GM21619 (cell line): ENCODE data around the gene SF3B2.
"Not testable (repeated sequence)": the region's sequence is repeated elsewhere in the genome, so short reads cannot be mapped to it uniquely, and the experiment has no call there.

Experiments
- ATAC-seq: cut with Tn5 transposase; IDR thresholded peaks from one replicate; pipeline ENCODE4 v1.9.1; 2021; ENCODE audit not compliant: unreplicated experiment

Gene SF3B2

GRCh38 chr11:66072518-66072917 lies 20.4 kb downstream of the SF3B2 start:
- no peak for ATAC-seq

DNA sequence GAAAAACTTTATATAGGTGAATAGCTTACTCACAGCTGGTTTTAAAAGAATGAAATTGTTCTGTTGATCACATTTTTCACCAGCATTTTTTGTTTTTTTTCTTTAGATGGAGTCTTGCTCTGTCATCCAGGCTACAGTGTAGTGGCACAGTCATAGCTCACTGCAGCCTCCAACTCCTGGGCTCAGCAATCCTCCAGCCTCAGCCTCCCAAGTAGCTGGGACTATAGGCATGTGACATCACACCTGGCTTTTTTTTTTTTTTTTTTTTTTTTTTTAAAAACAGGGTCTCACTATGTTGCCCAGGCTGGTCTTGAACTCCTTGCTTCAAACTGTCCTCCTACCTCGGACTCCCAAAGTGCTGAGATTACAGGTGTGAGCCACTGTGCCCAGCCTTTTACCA lies 21.5 kb downstream of the SF3B2 start:
- no peak for ATAC-seq

DNA sequence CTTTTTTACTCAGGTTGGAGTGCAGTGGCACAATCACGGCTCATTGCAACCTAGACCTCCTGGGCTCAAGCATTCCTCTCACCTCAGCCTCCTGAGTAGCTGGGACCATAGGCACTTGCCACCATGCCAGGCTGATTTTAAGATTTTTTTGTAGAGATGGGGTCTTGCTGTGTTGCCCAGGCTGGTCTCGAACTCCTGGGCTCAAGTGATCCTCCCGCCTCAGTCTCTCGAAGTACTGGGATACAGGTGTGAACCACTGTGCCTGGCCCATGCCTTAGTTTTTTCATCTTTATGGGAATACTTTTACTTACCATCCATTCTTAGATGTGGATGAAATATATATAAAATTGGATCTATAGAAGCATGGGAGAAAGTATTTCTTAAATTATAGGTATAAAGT lies 23.1 kb downstream of the SF3B2 start:
- ATAC-seq, result no peak

DNA sequence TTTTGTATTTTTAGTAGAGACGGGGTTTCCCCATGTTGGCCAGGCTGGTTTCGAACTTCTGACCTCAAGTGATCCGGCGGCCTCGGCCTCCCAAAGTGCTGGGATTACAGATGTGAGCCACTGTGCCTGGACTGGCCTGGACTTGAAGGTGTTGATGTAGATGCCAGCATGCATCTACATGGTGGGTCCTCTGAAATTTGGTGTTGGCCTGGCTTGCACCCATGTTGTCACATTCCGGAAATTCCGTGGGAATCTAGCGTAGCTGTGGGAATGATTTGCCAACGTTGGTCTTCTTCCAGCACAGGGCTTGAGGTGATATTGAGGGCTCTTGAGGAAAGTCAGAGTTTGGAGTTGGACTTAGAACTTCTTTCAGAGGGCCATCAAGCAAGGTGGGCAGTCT lies 24.4 kb downstream of the SF3B2 start:
- no peak for ATAC-seq

DNA sequence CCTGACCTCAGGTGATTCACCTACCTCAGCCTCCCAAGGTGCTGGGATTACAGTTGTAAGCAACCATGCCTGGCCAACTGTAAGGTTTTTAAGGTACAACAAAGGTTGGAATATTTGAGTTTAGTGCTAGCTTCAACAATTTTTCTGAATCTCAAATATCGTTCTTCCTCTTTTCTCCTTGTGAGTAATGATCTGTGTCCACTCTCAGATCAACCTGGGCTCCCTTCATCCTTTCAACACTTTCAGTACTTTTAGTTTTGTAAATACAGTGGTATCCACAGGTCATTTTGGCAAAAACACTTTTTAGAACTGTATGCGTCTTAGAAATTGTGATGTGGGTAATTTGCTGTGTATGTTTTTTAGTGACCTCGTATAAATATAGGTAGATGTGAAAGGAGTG lies 25.8 kb downstream of the SF3B2 start:
- ATAC-seq, result no peak

- ATAC-seq, result not testable (repeated sequence)
These were observed 26.8 kb downstream of the SF3B2 start for GRCh38 chr11:66078949-66079348.

- ATAC-seq, result no peak
These were observed 28.1 kb downstream of the SF3B2 start for GRCh38 chr11:66080055-66080817.

GRCh38 chr11:66081505-66081904 lies 29.3 kb downstream of the SF3B2 start:
- ATAC-seq, result peak; percentile 56

DNA sequence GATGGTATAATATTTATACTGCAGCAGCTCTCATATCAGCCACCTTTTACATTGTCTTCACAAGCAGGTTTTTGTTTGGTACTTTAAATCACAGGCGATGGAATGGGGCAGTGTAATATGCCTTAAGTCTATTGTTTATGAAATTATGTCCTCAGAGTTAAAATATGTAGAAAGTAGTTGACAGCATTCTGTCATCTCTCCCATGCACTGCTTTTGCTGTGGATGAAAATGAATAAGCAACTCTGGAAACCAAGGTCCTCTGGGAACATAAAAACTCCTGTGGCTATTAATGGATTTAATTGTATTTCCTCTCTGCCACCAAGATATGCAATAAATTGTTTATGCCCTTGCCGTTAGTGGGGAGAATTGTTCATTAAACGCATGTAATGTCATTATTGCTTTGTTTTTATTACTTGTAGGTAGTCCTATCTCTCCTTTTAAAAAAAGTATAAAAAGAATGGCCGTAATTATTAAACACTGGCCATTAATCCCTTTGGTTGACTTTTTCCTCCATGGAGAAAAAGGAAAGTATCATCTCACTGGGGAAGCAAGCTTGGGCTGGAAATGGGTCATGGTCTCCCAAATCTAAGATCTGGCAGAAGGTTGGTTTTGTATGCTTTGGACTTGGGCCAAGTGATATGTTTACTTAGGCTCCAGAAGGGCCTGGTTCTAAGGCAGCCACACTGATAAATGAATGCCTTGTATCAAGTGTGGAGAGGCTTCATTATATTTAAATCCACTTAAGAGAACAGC lies 31.0 kb downstream of the SF3B2 start:
- no peak for ATAC-seq

GRCh38 chr11:66083767-66084166 lies 31.6 kb downstream of the SF3B2 start:
- ATAC-seq, result no peak

DNA sequence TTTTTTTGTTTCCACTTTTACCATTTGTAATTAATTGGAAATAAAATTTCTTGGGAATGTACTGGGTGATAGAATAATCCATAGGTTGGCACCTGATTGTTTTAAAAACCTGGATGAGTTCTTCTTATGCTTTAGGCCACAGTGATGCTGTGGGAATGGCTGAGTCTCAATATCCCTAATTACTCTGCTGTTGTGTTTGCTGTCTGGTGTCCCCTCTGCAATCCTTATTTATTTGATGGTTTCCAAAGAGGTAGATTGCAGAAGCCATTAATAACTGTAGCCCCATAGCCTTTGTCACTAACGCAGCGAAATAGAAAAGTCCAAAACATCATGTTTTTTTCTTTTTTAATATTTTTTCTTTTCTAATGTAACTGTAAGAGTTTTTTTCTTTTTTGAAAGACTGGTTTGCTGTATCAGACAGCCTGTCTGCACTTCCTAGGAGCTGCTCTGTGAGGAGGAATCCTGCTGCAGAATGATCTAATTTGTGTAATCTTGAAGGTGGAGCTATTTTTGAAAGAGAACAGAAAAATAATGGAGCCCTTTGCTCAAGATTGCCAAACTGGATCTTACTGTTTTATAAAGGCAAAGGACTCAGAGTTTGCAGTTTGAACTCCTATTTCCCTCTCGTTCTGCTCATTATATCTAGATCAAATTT lies 32.8 kb downstream of the SF3B2 start:
- ATAC-seq, result no peak

DNA sequence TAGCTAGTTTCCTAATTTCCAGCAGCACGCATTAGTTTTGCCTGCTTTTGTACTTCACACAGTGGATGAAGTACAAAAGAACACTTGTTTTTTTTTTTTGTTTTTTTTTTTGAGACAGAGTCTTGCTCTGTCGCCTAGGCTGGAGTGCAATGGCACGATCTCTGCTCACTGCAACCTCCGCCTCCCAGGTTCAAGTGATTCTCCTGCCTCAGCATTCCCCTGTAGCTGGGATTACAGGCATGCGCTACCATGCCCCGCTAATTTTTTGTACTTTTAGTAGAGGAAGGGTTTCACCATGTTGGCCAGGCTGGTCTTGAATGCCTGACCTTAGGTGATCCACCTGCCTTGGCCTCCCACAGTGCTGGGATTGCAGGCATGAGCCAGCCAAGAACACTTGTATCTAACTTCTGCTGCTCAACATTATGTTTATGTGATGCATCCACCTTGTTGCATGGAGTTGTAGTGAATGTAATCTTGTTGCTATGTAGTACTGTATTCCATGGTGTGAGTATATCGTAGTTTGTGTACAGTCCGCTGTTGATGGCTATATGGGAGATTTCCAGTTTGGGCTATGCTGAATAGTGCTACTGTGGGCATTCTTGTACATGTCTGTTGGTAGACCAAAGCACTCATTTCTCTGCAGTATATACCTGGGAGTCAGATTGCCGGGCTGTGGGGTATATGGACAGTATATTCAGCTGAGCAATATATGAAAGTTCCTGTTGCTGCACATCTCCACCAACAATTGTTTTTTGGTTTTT lies 35.2 kb downstream of the SF3B2 start:
- ATAC-seq, result no peak

GRCh38 chr11:66089067-66089466 lies 36.9 kb downstream of the SF3B2 start:
- no peak for ATAC-seq

GRCh38 chr11:66090288-66090687 lies 38.1 kb downstream of the SF3B2 start:
- ATAC-seq, result no peak

GRCh38 chr11:66092125-66092524 lies 40.0 kb downstream of the SF3B2 start:
- not testable (repeated sequence) for ATAC-seq

DNA sequence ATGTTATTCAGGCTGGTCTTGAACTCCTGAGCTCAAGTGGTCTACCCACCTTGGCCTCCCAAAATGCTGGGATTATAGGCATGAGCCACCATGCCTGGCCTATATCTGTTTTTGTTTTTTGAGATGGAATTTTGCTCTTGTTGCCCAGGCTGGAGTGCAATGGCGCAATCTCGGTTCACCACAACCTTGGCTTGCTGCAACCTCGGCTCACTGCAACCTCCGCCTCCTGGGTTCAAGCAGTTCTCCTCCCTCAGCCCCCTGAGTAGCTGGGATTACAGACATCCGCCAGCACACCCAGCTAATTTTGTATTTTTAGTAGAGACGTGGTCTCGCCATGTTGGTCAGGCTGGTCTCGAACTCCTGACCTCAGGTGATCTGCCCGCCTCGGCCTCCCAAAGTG lies 47.6 kb downstream of the SF3B2 start:
- not testable (repeated sequence) for ATAC-seq

GRCh38 chr11:66100272-66101065 lies 48.3 kb downstream of the SF3B2 start:
- ATAC-seq, result peak; percentile 80

DNA sequence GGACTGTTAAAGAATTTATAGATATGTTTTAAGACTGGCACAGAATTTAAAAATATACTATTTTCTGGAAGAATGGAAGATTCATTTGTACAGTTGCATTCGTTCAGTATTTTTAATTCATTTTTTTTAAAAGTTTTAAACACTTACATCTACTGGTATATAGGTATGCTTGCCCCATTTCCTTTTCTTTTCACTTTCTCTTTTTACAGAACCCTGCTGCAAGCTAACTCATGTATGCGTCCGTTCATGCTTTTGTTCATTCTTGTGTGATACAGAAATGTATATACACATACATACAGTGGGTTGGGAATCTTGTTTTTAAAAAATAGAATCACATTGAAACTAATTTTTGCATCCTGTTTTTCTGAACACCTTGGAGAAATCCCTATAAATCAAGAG lies 48.9 kb downstream of the SF3B2 start:
- peak; percentile 15 for ATAC-seq

GRCh38 chr11:66104057-66104638 lies 52.0 kb downstream of the SF3B2 start:
- no peak for ATAC-seq
